Activated CD4-positive, alpha-beta memory T cell treated with anti-CD3 and anti-CD28 coated beads for 36 hours (primary cell): ENCODE data around the gene HAL. TPM values are rescaled to one million over a fixed set of nuclear protein-coding genes. Genes with fewer than 3 reads are reported as not detected.
A peak's percentile ranks its signal among the peaks of the same experiment; 100 is the strongest.

ENCODE experiments used
- CTCF ChIA-PET: fragments of 350-600 bp; sonication (Branson Sonifier 250); formaldehyde crosslinking; loops from one replicate; lab custom pipeline; 2021; ENCODE audit warnings: antibody characterized with exemption, inconsistent platforms; lab: Charles Lee
- POLR2A ChIA-PET: fragments of 350-600 bp; sonication (Branson Sonifier 250); formaldehyde crosslinking; loops from one replicate; lab custom pipeline; 2021; ENCODE audit warnings: antibody characterized with exemption; lab: Charles Lee
- DNase-seq: peaks from one replicate; pipeline ENCODE4 v3.0.0-alpha.2; 2020
- H3K27ac Mint-ChIP-seq: one replicate; pipeline ENCODE4 v1.8.0; 2021; ENCODE audit warnings: mixed read lengths
- H3K27me3 Mint-ChIP-seq: one replicate; pipeline ENCODE4 v1.8.0; 2021; ENCODE audit warnings: mixed read lengths
- H3K36me3 Mint-ChIP-seq: one replicate; pipeline ENCODE4 v1.8.0; 2021; ENCODE audit warnings: mixed read lengths
- H3K4me1 Mint-ChIP-seq: one replicate; pipeline ENCODE4 v1.8.0; 2021; ENCODE audit warnings: low read depth, mixed read lengths
- H3K4me3 Mint-ChIP-seq: one replicate; pipeline ENCODE4 v1.8.0; 2021; ENCODE audit warnings: mild to moderate bottlenecking, mixed read lengths
- H3K9me3 Mint-ChIP-seq: one replicate; pipeline ENCODE4 v1.8.0; 2021; ENCODE audit warnings: mixed read lengths
- intact Hi-C: fragments of 100-400 bp; cut with micrococcal nuclease; formaldehyde crosslinking; loops from one replicate; pipeline ENCODE4 v1.15.1; 2023
- total RNA-seq, 2 experiments: library from RNA; stranded (reverse); gene quantifications; one replicate each; pipeline ENCODE4 v1.2.3, GENCODE V29; 2021

Gene HAL
- total RNA-seq, 2 experiments from 2014 or later: 0.12 to 0.36 TPM

DNA sequence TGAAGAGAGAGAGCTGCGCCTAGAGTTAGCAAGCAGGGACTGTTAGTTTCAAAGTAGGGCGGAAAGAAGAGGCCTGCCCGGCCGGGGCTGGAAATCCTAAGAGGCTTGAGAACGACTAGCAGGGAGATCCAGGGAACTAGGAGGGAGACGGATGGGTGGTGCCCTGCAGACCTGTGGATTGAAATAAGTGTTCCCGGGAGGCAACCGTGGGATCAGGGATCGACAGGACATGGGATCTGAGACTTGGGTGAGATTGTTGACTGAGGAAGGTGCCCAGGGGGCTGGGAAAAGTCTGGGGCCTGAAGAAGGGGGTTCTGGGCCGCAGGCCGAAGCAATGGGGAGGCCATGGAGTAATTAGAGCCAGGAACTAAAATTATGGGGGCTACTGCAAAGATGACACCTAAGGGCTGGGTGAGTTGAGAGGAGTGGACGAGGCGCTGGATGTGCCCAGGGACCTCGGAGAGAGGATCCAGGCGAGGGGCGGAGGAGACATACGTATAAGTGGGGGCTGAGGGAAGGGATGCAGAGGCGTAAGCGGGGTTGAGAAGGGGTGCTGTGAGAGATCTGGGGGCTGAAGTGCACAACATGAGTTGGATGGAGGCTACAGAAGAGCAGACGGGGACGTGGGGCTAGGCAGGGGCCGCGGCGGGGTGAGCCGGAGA, 38.6 kb upstream of the HAL start:
- Mint-ChIP-seq H3K36me3 (no peaks in the 10 kb centered on the region), H3K9me3 (no peaks in the 10 kb centered on the region), H3K27ac (no peak overlapping the region), H3K4me1 (peaks cover 21% of the 10 kb centered on the region), H3K27me3 (no peaks in the 10 kb centered on the region), H3K4me3 (no peak overlapping the region)
- ChIA-PET CTCF (interaction anchor here (1.0 kb wide), 1 partner anchor 366 kb away, joined by 3 read pairs; no protein-coding TSS in a partner anchor), POLR2A (interaction anchor here (1.0 to 1.2 kb wide), 4 partner anchors 93 to 561 kb away, joined by 3 to 4 read pairs (median 3); partner anchors contain the start of gene METAP2)
- no peak for DNase-seq
- intact Hi-C loops: loop anchor here (1.0 to 5.0 kb wide), 8 partner anchors 13 to 1032 kb away; partner anchors contain the start of genes AMDHD1, FGD6, NDUFA12 and NEDD1

DNA sequence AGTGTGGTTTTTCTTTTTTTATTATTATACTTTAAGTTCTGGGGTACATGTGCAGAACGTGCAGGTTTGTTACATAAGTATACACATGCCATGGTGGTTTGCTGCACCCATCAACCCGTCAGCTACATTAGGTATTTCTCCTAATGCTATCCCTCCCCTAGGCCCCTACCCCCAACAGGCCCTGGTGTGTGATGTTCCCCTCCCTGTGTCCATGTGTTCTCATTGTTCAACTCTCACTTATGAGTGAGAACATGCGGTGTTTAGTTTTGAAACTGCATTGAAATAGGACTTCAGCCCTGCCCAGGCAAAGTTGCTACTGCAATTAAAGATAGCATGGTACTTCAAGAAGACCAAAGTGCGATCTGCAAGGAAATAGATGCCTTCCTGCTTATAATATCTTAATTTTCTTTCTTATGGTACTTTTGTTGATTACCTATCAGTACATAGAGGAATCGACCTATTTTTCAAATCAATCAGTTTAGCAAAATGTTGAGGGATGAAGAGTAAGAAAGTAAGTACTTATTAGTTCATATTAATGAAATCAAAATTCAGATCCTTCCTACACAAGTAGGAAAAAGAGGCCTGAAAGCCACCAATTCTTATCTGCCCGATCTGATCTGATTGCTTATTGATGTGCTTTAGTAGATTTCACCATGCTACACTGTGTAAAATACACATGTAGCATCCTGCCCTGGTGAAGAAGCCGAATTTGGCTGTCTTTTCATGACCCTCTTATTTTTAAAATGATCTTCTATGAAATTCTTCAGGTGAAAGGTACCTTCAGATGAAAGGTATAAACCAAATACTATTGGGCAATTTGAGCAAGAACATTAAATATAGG, 37.6 kb upstream of the HAL start:
- H3K9me3 Mint-ChIP-seq: no peaks in the 10 kb centered on the region
- H3K4me3 Mint-ChIP-seq: peak overlapping the region; percentile 13
- no peaks in the 10 kb centered on the region for H3K27me3 Mint-ChIP-seq
- CTCF ChIA-PET: no interaction called here
- POLR2A ChIA-PET: no interaction called here
- DNase-seq: no peak
- intact Hi-C loops: loop anchor here (2.0 kb wide), 1 partner anchor 961 kb away; the partner anchor contains the start of gene NR2C1
- H3K36me3 Mint-ChIP-seq: no peaks in the 10 kb centered on the region
- peaks cover 21% of the 10 kb centered on the region for H3K4me1 Mint-ChIP-seq
- no peak overlapping the region for H3K27ac Mint-ChIP-seq

DNA sequence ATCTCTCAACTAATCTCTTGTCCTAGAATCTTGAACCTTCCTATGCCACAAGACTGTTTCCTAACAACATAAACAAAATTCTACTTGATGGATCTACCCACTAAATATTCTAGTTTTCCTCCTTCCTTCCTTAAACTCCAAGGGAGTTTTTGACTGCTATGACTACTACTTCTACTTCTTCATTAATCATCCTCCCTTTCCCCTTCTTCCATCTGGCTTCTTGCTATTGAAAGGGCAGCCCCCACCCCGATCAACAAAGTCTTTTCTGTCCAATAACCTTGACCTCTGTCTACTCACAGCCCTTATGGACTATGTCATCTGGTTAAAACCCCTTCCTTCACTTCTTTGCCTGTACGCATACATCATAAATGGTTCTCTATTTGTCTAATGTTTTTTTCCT, 33.7 kb upstream of the HAL start:
- H3K4me3 Mint-ChIP-seq: no peak overlapping the region
- no peak for DNase-seq
- ChIA-PET CTCF (no interaction called here), POLR2A (no interaction called here)
- no peaks in the 10 kb centered on the region for H3K27me3 Mint-ChIP-seq
- peaks cover 21% of the 10 kb centered on the region for H3K4me1 Mint-ChIP-seq
- H3K9me3 Mint-ChIP-seq: no peaks in the 10 kb centered on the region
- no peak overlapping the region for H3K27ac Mint-ChIP-seq
- intact Hi-C loops: no loop called here
- H3K36me3 Mint-ChIP-seq: peaks cover 8% of the 10 kb centered on the region

DNA sequence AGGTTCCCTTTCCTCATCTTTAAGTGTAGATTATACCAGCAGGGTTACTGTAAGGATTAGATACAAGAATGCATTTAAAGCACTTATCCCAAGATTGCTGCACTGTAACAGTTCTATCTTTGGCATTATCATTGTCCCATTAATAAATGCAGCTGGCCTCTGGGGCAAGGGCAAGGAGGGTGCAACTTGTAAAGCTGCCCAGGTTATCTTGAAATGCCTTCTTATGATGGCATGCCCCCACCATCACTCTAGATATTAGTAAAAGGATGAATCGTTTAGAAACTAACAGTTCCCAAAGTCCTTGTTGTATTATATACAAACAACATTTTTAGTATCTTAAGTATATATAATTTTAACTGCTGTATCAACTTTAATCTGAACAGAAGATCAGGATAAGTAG, 32.4 kb upstream of the HAL start:
- intact Hi-C loops: no loop called here
- Mint-ChIP-seq H3K27ac (no peak overlapping the region), H3K4me3 (no peak overlapping the region), H3K9me3 (no peaks in the 10 kb centered on the region), H3K36me3 (peaks cover 13% of the 10 kb centered on the region), H3K27me3 (no peaks in the 10 kb centered on the region), H3K4me1 (peaks cover 18% of the 10 kb centered on the region)
- ChIA-PET CTCF (no interaction called here), POLR2A (no interaction called here)
- DNase-seq: no peak

DNA sequence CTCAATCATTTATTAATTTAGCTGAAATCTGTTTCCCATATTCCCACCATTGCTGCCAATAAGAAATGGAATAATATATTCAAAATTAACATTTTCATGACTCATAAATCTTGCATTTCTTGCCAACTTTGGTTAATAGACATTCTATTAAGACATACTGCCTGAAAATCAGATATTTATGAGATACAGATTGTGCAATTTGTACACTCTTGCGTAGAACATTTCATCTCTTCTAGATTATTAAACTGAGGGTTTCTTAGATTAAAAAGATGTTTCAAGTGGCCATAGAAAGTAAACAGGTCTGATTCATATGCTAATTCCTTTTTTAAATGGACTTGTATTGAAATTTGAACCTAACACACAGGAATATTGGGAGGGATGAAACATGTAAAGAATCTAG, 30.2 kb upstream of the HAL start:
- intact Hi-C loops: no loop called here
- POLR2A ChIA-PET: no interaction called here
- H3K9me3 Mint-ChIP-seq: no peaks in the 10 kb centered on the region
- H3K27ac Mint-ChIP-seq: no peak overlapping the region
- H3K4me3 Mint-ChIP-seq: no peak overlapping the region
- CTCF ChIA-PET: interaction anchor here (1.7 kb wide), 1 partner anchor 107 kb away, joined by 3 read pairs; no protein-coding TSS in a partner anchor
- H3K36me3 Mint-ChIP-seq: peaks cover 29% of the 10 kb centered on the region
- no peak for DNase-seq
- no peaks in the 10 kb centered on the region for H3K27me3 Mint-ChIP-seq
- H3K4me1 Mint-ChIP-seq: peaks cover 11% of the 10 kb centered on the region

DNA sequence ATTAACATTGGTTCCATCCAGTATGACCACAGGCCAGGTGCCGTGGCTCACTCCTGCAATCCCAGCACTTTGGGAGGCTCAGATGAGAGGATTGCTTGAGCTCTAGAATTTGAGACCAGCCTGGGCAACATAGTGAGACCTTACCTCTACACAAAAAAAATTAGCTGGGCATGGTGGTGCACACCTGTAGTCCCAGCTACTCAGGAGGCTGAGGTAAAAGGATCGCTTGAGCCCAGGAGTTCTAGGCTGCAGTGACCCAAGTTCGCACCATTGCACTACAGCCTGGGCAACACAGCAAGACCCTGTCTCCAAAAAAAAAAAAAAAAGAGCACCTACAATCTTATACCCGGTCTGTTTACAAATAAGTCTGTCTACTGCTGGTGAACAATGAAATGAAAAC, 29.4 kb upstream of the HAL start:
- Mint-ChIP-seq H3K27me3 (no peaks in the 10 kb centered on the region), H3K27ac (no peak overlapping the region), H3K4me1 (peaks cover 7% of the 10 kb centered on the region), H3K4me3 (no peak overlapping the region), H3K36me3 (peaks cover 31% of the 10 kb centered on the region), H3K9me3 (no peaks in the 10 kb centered on the region)
- intact Hi-C loops: no loop called here
- CTCF ChIA-PET: no interaction called here
- POLR2A ChIA-PET: no interaction called here
- no peak for DNase-seq

DNA sequence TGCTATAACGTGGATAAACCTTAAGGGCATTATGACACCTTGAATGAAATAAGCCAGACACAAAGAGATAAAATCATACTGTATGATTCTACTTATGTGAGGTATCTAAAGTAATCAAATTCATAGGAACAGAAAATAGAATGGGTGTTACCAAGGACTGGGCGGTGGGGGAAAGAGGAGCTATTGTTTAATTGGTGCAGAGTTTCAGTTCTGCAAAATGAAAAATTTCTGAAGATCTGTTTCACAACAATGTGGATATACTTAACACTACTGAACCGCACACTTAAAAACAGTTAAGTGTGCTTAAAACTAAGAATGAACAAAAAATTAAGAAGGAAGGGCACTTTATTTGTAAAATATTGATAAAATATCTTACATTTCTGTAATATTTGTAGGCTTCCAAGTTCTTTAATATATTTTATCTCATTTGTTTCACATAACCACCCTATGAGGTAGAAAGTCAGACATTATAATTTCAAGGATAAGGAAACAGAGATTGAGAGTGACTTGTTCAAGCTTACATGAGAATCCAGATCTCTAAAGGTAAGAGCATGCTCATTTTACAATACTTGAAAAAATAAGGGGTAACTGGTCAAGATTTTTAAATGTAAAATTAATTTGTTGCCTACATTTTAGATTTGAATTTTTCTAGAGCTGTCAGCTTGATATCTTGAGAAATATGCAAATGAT, 24.3 kb upstream of the HAL start:
- Mint-ChIP-seq H3K27ac (no peak overlapping the region), H3K36me3 (peaks cover 37% of the 10 kb centered on the region), H3K4me1 (no peaks in the 10 kb centered on the region), H3K27me3 (no peaks in the 10 kb centered on the region), H3K4me3 (no peak overlapping the region), H3K9me3 (no peaks in the 10 kb centered on the region)
- intact Hi-C loops: no loop called here
- CTCF ChIA-PET: interaction anchor here (0.6 to 0.8 kb wide), 2 partner anchors 21 to 396 kb away, joined by 3 to 5 read pairs; no protein-coding TSS in a partner anchor
- POLR2A ChIA-PET: no interaction called here
- DNase-seq: no peak

DNA sequence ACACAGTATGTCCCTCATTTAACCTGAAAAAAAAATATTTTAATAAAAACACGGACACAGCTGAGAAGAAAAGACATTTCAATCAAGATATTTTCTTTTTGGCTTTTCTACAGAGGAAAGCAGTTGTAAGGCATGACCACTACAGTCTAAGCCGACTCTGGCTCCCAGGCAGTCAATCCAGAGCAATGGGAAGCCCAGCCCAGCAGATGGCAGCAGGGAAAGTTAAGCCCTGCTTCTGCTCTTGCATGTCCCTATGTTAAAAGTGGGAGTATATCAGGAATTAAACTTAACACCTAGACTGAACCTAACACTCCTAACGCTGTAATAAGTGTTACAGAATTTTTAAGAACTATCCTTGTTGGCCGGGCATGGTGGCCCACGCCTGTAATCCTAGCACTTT, 19.5 kb upstream of the HAL start:
- intact Hi-C loops: no loop called here
- H3K9me3 Mint-ChIP-seq: no peaks in the 10 kb centered on the region
- H3K27ac Mint-ChIP-seq: no peak overlapping the region
- H3K4me3 Mint-ChIP-seq: no peak overlapping the region
- DNase-seq: no peak
- POLR2A ChIA-PET: no interaction called here
- H3K36me3 Mint-ChIP-seq: peaks cover 33% of the 10 kb centered on the region
- CTCF ChIA-PET: interaction anchor here (1.4 to 1.6 kb wide), 2 partner anchors 17 to 200 kb away, joined by 3 to 5 read pairs; no protein-coding TSS in a partner anchor
- H3K27me3 Mint-ChIP-seq: no peaks in the 10 kb centered on the region
- no peaks in the 10 kb centered on the region for H3K4me1 Mint-ChIP-seq

DNA sequence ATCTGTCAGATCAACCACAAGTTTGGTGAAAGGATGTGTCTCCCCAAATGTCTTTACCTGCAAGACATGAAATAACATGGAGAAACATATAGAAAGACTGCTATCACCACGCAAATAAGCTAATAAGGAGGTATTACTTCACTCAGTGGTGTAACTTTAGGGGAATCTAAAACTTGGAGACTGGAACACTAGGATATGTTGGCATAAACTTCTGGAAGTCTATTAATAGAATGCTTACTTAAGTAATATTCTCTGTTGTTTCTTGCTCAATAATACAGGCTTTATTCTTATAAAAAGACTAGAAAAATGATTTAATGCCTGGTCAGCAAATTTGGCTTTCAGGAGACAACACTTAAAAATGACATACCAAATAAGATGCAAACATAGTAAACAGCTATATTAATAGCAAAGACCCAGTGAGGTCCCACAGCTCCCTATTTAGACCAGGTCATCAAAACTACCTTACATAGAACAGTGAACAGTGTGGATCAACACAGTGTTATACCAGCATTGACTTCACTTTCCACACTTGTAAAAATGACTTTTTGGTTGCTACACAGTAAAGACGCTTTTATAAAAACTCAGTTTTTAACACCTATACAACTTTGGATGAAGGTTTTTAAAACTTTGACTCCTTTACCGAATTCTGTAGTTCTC, 18.9 kb upstream of the HAL start:
- intact Hi-C loops: no loop called here
- no peaks in the 10 kb centered on the region for H3K4me1 Mint-ChIP-seq
- peaks cover 34% of the 10 kb centered on the region for H3K36me3 Mint-ChIP-seq
- no peak for DNase-seq
- H3K27ac Mint-ChIP-seq: no peak overlapping the region
- CTCF ChIA-PET: interaction anchor here (0.7 to 1.6 kb wide), 3 partner anchors 16 to 502 kb away, joined by 3 to 5 read pairs (median 5); no protein-coding TSS in a partner anchor
- POLR2A ChIA-PET: no interaction called here
- H3K27me3 Mint-ChIP-seq: no peaks in the 10 kb centered on the region
- no peaks in the 10 kb centered on the region for H3K9me3 Mint-ChIP-seq
- no peak overlapping the region for H3K4me3 Mint-ChIP-seq

DNA sequence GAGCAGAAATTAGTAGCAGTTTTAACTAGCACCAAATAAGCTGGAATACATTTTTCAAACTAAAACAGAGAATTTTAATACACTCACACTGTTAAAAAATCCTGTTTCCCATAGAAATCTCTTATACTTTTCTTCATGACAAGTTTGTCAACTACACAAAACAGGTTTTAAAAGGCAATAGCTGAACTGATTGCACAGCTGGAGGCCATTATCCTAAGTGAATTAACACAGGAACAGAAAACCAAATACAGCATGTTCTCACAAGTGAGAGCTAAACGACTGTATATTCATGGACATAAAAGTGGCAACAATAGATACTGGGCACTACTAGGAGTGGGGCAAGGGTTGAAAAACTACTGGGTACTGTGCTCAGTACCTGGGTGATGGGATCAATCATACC, 11.6 kb upstream of the HAL start:
- POLR2A ChIA-PET: no interaction called here
- CTCF ChIA-PET: interaction anchor here (1.0 to 1.6 kb wide), 2 partner anchors 9 to 207 kb away, joined by 3 to 10 read pairs; no protein-coding TSS in a partner anchor
- no peak for DNase-seq
- H3K27ac Mint-ChIP-seq: no peak overlapping the region
- H3K27me3 Mint-ChIP-seq: no peaks in the 10 kb centered on the region
- no peaks in the 10 kb centered on the region for H3K9me3 Mint-ChIP-seq
- no peak overlapping the region for H3K4me3 Mint-ChIP-seq
- intact Hi-C loops: no loop called here
- peaks cover 34% of the 10 kb centered on the region for H3K36me3 Mint-ChIP-seq
- H3K4me1 Mint-ChIP-seq: no peaks in the 10 kb centered on the region

DNA sequence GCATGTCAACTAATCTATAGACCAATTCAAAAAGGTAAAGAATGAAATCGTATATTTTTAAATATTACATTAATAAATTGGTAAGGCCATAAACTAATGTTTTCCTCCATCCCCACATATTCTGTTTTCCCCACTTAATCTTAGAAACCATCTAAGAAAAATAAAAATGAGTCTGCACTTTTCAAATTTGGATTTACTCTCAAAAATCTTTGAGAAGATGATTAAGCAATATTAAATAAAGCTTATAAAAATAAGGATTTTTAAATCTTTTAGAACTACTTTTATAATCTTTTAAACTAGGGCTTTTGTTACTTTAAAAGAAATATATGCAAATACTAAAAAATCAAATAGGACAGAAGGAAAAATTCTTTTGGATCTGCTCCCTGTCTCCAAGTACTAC, 10.6 kb upstream of the HAL start:
- intact Hi-C loops: no loop called here
- peaks cover 30% of the 10 kb centered on the region for H3K36me3 Mint-ChIP-seq
- no peak overlapping the region for H3K4me3 Mint-ChIP-seq
- no peak overlapping the region for H3K27ac Mint-ChIP-seq
- ChIA-PET CTCF (no interaction called here), POLR2A (no interaction called here)
- no peaks in the 10 kb centered on the region for H3K4me1 Mint-ChIP-seq
- no peaks in the 10 kb centered on the region for H3K9me3 Mint-ChIP-seq
- H3K27me3 Mint-ChIP-seq: no peaks in the 10 kb centered on the region
- no peak for DNase-seq
